GM18861 (cell line): ENCODE measurements around the gene DIRAS1.
"Not testable (repeated sequence)": the region's sequence is repeated elsewhere in the genome, so short reads cannot be mapped to it uniquely, and the experiment has no call there.

Experiments
- ATAC-seq: cut with Tn5 transposase; IDR thresholded peaks from one replicate; pipeline ENCODE4 v1.9.1; 2021; ENCODE audit not compliant: unreplicated experiment

Gene DIRAS1

GRCh38 chr19:2714102-2714501, 7.1 kb downstream of the DIRAS1 start:
- not testable (repeated sequence) for ATAC-seq

GRCh38 chr19:2713170-2713569, 8.0 kb downstream of the DIRAS1 start:
- ATAC-seq: not testable (repeated sequence)

GRCh38 chr19:2711875-2712205, 9.3 kb downstream of the DIRAS1 start:
- no peak for ATAC-seq

- ATAC-seq: no peak
Measured at GRCh38 chr19:2711172-2711874, 9.8 kb downstream of the DIRAS1 start.

GRCh38 chr19:2706251-2706650, 14.9 kb downstream of the DIRAS1 start:
- ATAC-seq: no peak

GRCh38 chr19:2703691-2704216, 17.4 kb downstream of the DIRAS1 start:
- no peak for ATAC-seq

- no peak for ATAC-seq
Measured at GRCh38 chr19:2703077-2703437, 18.1 kb downstream of the DIRAS1 start.

- ATAC-seq: peak; percentile 42
Measured at GRCh38 chr19:2702170-2703076, 18.7 kb downstream of the DIRAS1 start, which contains the start of gene GNG7. Gene GNG7 (minus strand): TSS chr19:2702694. CDS start chr19:2520688, 182,006 bp downstream.

- ATAC-seq: no peak
Measured at GRCh38 chr19:2701361-2702169, 19.6 kb downstream of the DIRAS1 start.

GRCh38 chr19:2700660-2701360, 20.4 kb downstream of the DIRAS1 start:
- no peak for ATAC-seq

- ATAC-seq: no peak
Measured at GRCh38 chr19:2699413-2700140, 21.6 kb downstream of the DIRAS1 start.

- no peak for ATAC-seq
Measured at GRCh38 chr19:2694196-2694595, 27.0 kb downstream of the DIRAS1 start.

GRCh38 chr19:2693492-2694160, 27.5 kb downstream of the DIRAS1 start:
- no peak for ATAC-seq

GRCh38 chr19:2691951-2692350, 29.2 kb downstream of the DIRAS1 start:
- ATAC-seq: no peak

- ATAC-seq: no peak
Measured at GRCh38 chr19:2690856-2691255, 30.3 kb downstream of the DIRAS1 start.

GRCh38 chr19:2686360-2686759, 34.8 kb downstream of the DIRAS1 start:
- ATAC-seq: no peak

GRCh38 chr19:2685204-2685704, 35.9 kb downstream of the DIRAS1 start:
- ATAC-seq: no peak

GRCh38 chr19:2683430-2684003, 37.7 kb downstream of the DIRAS1 start:
- ATAC-seq: no peak

GRCh38 chr19:2680808-2681207, 40.4 kb downstream of the DIRAS1 start:
- ATAC-seq: peak; percentile 40
